ENCODE data around the gene SMIM22. TPM values are rescaled to one million over a fixed set of nuclear protein-coding genes. Genes with fewer than 3 reads are reported as not detected.

Gene SMIM22
- total and polyA plus RNA-seq, 10 donors = not detected

- no peaks in the 10 kb centered on the region for H3K27me3 ChIP-seq (replicated peaks in 1 of 7)
- DNase-seq = no peak
Observed at GRCh38 chr16:4753227-4753626, 41.9 kb upstream of the SMIM22 start.

GRCh38 chr16:4754865-4755264 is 40.3 kb upstream of the SMIM22 start:
- no peaks in the 10 kb centered on the region for H3K4me1 ChIP-seq
- 97 to 100% (median 99%) methylated on average over 4 of the region's 4 CpGs for WGBS, 5 donors
- no peaks in the 10 kb centered on the region for H3K27me3 ChIP-seq (replicated peaks in 1 of 7)
- no peak for DNase-seq
- TF ChIP-seq CTCF (IDR thresholded peaks at IDR 0.05 in 8 of 11, conservative IDR thresholded peaks at IDR 0.05 in 3 of 11) (no peak), POLR2A (IDR thresholded peaks at IDR 0.05) (no peak), POLR2AphosphoS5 (IDR thresholded peaks at IDR 0.05) (no peak)
- intact Hi-C loops (cut with DNase I; ENCODE audit: low total_unique reads) = no loop called here
- no peak overlapping the region for H3K27ac ChIP-seq
- H3K36me3 ChIP-seq = peaks cover 4 to 100% (median 92%) of the 10 kb centered on the region in 6 donors
- no peak overlapping the region for H3K4me3 ChIP-seq
- peaks cover 0 to 13% (median 5%) of the 10 kb centered on the region in 8 donors for H3K9me3 ChIP-seq

More at GRCh38 chr16:4753227-4753626, 41.9 kb upstream of the SMIM22 start:
- intact Hi-C loops (cut with DNase I; ENCODE audit: low total_unique reads) = no loop called here
- Histone ChIP-seq H3K9me3 (peaks cover 0 to 13% (median 5%) of the 10 kb centered on the region in 8 donors), H3K36me3 (peaks cover 4 to 100% (median 80%) of the 10 kb centered on the region in 6 donors), H3K4me3 (no peak overlapping the region), H3K4me1 (peaks cover 0 to 10% (median 2%) of the 10 kb centered on the region in 6 donors), H3K27ac (no peak overlapping the region)
- WGBS, 5 donors = 92 to 95% (median 94%) methylated on average over 11 of the region's 11 CpGs
- TF ChIP-seq POLR2A (IDR thresholded peaks at IDR 0.05) (no peak), POLR2AphosphoS5 (IDR thresholded peaks at IDR 0.05) (no peak), CTCF (IDR thresholded peaks at IDR 0.05 in 8 of 11, conservative IDR thresholded peaks at IDR 0.05 in 3 of 11) (no peak)

- H3K9me3 ChIP-seq = peaks cover 0 to 13% (median 5%) of the 10 kb centered on the region in 8 donors
- TF ChIP-seq CTCF (IDR thresholded peaks at IDR 0.05 in 8 of 11, conservative IDR thresholded peaks at IDR 0.05 in 3 of 11) (no peak), POLR2AphosphoS5 (IDR thresholded peaks at IDR 0.05) (no peak), POLR2A (IDR thresholded peaks at IDR 0.05) (no peak)
- H3K36me3 ChIP-seq = peaks cover 4 to 100% (median 93%) of the 10 kb centered on the region in 6 donors
- WGBS, 5 donors = 94 to 99% (median 98%) methylated on average over 6 of the region's 6 CpGs
- H3K4me3 ChIP-seq = no peak overlapping the region
- H3K27me3 ChIP-seq (replicated peaks in 1 of 7) = no peaks in the 10 kb centered on the region
- intact Hi-C loops (cut with DNase I; ENCODE audit: low total_unique reads) = no loop called here
- H3K4me1 ChIP-seq = no peaks in the 10 kb centered on the region
- DNase-seq = no peak
- H3K27ac ChIP-seq = no peak overlapping the region
Observed at GRCh38 chr16:4755687-4756086, 39.5 kb upstream of the SMIM22 start.

GRCh38 chr16:4760221-4760910 is 34.8 kb upstream of the SMIM22 start:
- no peak for DNase-seq
- 88 to 96% (median 93%) methylated on average over 17 to 23 of the region's 23 CpGs for WGBS, 5 donors
- peaks cover 7 to 38% (median 28%) of the 10 kb centered on the region in 6 donors for H3K4me1 ChIP-seq
- H3K27ac ChIP-seq = no peak overlapping the region
- peak in 2 of 3 donors; percentile 26 to 35 for TF ChIP-seq POLR2AphosphoS5 (IDR thresholded peaks at IDR 0.05)
- no peak for TF ChIP-seq CTCF (IDR thresholded peaks at IDR 0.05 in 8 of 11, conservative IDR thresholded peaks at IDR 0.05 in 3 of 11)
- no peaks in the 10 kb centered on the region for H3K27me3 ChIP-seq (replicated peaks in 1 of 7)
- peaks cover 0 to 5% (median 0%) of the 10 kb centered on the region in 8 donors for H3K9me3 ChIP-seq
- no peak overlapping the region for H3K4me3 ChIP-seq
- H3K36me3 ChIP-seq = peaks cover 0 to 100% (median 77%) of the 10 kb centered on the region in 6 donors
- intact Hi-C loops (cut with DNase I; ENCODE audit: low total_unique reads) = no loop called here
